Subcutaneous adipose tissue (tissue), 4 donors: ENCODE results near the gene GPATCH3. TPM values are rescaled to one million over a fixed set of nuclear protein-coding genes. Genes with fewer than 3 reads are reported as not detected.

ENCODE experiments used
- CTCF ChIP-seq: fragments of 450-650 bp; IDR thresholded peaks from one replicate; pipeline ENCODE4 v1.5.1; 2016; ENCODE audit warnings: low read depth, mild to moderate bottlenecking, control low read depth, antibody characterized with exemption, moderate library complexity
- total RNA-seq, 4 donors: library from RNA; depleted of rRNA; stranded (reverse); fragments of >200 nt; gene quantifications; one replicate each; pipeline ENCODE4 v1.1.0, GENCODE V29; 2016

Gene GPATCH3
- total RNA-seq, 4 donors from 2014 or later: 6.2 to 20.9 (median 14.4) TPM

GRCh38 chr1:26844424-26845196 lies 55.7 kb downstream of the GPATCH3 start:
- no peak for TF ChIP-seq CTCF

Other genes starting within 250 kb of the GPATCH3 start
- 10 to 100 TPM; 25.1 to 50.7 (median 31.3) TPM for gene ARID1A, start 204.5 kb downstream of the GPATCH3 start, total RNA-seq
- 10 to 100 TPM in 3 of 4 donors, 1 to 10 TPM in 1; 8.3 to 24.7 (median 19.2) TPM for gene PIGV, start 112.5 kb downstream of the GPATCH3 start, total RNA-seq
- 10 to 100 TPM; 21.4 to 40.3 (median 31.7) TPM for gene ZDHHC18, start 73.8 kb downstream of the GPATCH3 start, total RNA-seq
- not detected for gene SFN, start 37.3 kb downstream of the GPATCH3 start, total RNA-seq
- 10 to 100 TPM in 2 of 4 donors, 1 to 10 TPM in 2; 8.5 to 12.2 (median 9.9) TPM for gene GPN2, start 10.2 kb downstream of the GPATCH3 start, total RNA-seq
- gene NR0B2, start 13.5 kb upstream of the GPATCH3 start, total RNA-seq: not detected
- 10 to 100 TPM; 29.7 to 51.4 (median 37.1) TPM for gene NUDC, start 21.3 kb upstream of the GPATCH3 start, total RNA-seq
- gene KDF1, start 60.0 kb upstream of the GPATCH3 start, total RNA-seq: not detected
- 1 to 10 TPM in 3 of 4 donors, under 1 TPM in 1; 0.34 to 3.8 (median 1.7) TPM for gene TRNP1, start 93.2 kb upstream of the GPATCH3 start, total RNA-seq
- 10 to 100 TPM in 1 of 4 donors, 1 to 10 TPM in 2, under 1 TPM in 1; 0.85 to 10.5 (median 2.6) TPM for gene TENT5B, start 112.4 kb upstream of the GPATCH3 start, total RNA-seq